HG03095 (cell line): Measurements from ENCODE around the gene DNAH2.
"Not testable (repeated sequence)": the region's sequence is repeated elsewhere in the genome, so short reads cannot be mapped to it uniquely, and the experiment has no call there.

Experiments
- ATAC-seq: cut with Tn5 transposase; IDR thresholded peaks from one replicate; pipeline ENCODE4 v1.9.1; 2021; ENCODE audit warnings: moderate library complexity; ENCODE audit not compliant: unreplicated experiment

The DNAH2 gene

DNA sequence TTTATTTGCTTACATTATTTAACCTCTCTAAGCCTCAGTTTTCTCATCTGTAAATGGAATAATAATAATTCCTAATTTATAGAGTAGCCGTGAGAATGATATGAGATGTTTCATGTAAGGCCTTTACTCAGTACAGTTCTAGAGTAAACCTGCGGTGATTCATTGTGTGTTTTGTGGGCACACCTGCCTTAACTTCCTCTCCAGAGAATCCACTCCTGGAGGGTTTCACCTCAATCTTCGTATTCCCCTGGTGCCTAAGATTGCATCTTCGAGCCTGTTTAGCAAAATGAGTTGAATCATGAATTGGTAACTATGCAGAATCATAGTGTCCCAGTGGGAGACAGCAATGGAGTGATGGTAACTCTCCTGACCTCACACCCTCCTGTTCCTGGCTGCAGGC lies 52.3 kb downstream of the DNAH2 start:
- ATAC-seq, result no peak

- ATAC-seq, result no peak
Observed at GRCh38 chr17:7774055-7774521, 56.5 kb downstream of the DNAH2 start.

GRCh38 chr17:7775051-7775450 lies 57.5 kb downstream of the DNAH2 start:
- ATAC-seq, result no peak

- ATAC-seq, result no peak
Observed at GRCh38 chr17:7777017-7777416, 59.5 kb downstream of the DNAH2 start.

DNA sequence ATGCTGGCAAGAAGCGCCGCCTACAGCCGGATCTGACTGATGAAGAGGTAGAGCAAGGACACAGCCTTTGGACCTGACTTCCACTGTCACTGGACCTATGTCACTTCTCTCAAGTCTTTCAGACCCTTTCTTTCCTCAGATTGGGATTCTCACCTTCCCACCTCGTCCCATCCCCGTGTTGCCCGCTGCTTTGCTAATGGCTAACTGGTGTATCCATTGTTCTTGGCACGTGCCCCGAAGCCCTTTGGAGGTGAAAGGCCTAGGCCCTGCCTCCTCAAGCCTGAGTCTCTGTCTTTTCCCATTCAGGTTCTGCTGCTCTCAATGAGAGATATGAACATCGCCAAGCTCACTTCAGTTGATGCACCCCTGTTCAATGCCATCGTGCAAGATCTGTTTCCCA lies 63.2 kb downstream of the DNAH2 start:
- ATAC-seq, result no peak

DNA sequence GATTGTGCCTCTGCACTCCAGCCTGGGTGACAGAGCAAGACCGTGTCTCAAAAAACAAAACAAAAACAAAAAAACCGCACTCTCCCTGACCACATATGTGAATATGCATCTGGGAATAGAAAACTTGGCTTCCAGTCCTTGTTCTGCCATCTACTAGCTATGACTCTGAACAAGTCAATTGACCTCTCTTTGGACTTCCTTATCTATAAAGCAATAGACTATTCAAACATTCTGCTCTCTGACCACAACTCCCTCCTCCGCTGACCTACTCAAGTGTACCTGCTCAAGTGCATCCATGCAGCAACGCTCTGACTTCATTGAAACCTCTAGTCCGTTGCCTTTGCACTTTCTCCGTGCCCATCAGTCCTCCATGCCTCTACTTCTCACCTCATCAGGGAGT lies 63.9 kb downstream of the DNAH2 start:
- ATAC-seq, result peak; percentile 57

GRCh38 chr17:7782240-7782639 lies 64.7 kb downstream of the DNAH2 start:
- ATAC-seq, result no peak

DNA sequence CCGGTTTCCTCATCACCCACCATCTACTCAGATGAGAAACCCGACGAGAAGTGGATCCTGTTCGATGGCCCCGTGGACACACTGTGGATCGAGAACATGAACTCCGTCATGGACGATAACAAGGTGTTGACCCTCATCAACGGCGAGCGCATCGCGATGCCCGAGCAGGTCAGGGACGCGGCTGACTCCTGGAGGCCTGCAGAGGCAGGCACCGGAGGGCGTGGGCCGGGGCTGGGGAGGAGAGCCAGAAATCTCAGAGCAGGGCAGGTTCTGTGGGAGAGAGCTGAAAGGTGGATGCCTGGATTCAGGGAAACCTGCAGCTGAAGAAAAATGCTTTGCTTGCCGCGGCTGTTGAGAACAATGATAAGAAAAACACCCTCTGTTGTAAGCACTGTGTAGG lies 69.3 kb downstream of the DNAH2 start:
- ATAC-seq, result no peak

DNA sequence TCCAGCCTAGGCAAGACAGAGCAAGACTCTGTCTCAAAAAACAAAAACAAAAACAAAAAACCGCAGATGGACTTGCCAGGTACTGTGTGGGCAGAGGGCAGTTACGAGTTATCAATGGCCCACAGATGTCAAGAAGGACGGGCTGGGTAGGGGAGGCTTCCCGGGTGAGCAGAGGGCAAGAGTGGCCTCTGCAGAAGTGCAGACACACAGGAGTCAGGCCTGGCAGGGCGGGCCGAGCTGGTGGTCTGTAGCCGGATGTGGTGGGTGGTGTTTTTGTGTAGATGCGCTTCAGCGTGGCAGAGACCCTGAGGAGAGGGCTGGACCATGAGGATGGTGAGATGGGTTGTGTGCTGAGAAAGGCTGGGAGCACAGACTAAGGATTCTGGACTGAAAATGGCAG lies 71.6 kb downstream of the DNAH2 start:
- ATAC-seq, result no peak

DNA sequence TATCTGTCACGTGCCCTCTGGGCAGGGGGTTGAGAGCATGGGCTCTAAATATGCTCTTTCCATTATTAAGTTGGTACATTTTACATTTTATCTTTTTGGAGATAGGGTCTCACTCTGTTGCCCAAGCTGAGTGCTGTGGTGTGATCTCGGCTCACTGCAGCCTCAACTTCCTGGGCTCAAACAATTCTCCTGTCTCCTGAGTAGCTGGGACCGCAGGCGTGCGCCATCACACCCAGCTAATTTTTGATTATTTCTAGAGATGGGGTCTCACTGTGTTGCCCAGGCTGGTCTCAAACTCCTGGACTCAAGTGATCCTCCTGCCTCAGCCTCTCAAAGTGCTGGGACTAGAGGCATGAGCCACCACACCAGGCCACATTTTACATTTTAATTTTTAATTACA lies 72.6 kb downstream of the DNAH2 start:
- no peak for ATAC-seq

DNA sequence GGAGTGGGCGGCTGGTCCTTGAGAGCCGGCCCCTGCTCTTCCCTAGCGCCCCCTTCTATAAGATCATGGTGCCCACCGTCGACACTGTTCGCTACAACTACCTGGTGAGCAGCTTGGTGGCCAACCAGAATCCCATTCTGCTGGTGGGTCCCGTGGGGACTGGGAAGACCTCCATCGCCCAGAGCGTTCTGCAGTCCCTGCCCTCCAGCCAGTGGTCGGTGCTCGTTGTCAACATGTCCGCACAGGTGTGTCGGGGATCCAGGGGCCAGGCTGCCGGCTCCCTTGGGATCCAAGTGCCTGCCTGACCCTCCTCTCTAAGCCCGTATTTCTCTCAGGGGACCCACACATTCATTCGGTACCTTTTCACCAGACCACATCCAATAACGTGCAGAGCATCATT lies 75.1 kb downstream of the DNAH2 start:
- ATAC-seq, result no peak

GRCh38 chr17:7794075-7794663 lies 76.6 kb downstream of the DNAH2 start:
- ATAC-seq, result no peak

GRCh38 chr17:7797976-7798375 lies 80.4 kb downstream of the DNAH2 start:
- no peak for ATAC-seq

DNA sequence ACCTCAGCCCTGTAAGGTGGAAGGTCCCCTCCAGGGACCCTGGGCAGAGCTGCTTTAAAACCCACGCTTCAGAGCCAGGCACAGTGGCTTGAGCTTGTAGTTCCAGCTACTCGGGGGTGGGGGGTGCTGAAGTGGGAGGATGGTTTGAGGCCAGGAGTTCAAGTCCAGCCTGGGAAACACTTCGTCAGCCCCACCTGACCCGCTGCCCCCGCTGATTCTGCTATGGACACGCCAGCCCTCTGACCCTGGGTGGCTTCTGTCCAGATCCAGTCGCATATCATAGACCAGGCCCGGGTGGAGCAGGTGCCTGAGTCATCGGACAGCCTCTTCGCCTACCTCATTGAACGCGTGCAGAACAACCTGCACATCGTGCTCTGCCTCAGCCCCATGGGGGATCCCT lies 81.3 kb downstream of the DNAH2 start:
- no peak for ATAC-seq

DNA sequence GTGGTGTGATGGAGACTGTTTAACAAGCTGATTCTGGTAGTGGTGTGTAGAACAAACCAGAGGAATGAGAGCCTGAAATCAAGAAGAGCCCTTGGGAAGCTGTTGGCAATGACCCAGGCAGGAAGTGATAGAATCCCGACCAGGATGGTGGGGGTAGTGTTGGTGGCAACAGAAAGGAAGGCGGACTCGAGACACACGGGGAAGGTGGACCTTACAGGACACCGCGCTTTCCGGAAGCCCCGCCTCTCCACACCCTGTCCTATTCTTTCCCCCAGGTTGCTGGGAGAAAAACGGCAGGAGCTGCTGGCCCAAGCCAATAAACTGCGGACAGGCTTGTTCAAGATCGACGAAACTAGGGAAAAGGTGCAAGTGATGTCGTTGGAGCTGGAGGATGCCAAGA lies 86.4 kb downstream of the DNAH2 start:
- no peak for ATAC-seq

DNA sequence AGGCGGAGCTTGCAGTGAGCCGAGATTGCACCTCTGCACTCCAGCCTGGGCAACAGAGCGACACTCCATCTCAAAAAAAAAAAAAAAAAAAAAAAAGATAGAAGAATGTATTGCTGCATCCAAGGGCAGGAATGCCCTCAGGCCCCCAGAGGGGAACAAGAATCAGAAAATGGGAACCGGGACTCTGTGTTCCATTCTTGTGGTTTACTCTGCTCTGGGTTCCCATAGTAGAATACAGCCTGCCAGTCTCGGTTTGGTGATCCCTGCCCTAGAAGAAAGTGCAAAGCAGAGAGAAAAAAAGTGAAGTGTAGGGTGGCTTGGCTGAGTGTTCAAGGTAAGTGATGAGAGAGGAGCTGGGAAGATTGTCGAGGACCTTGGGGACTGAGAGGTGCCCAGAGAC lies 89.0 kb downstream of the DNAH2 start:
- ATAC-seq, result no peak

GRCh38 chr17:7807206-7807605 lies 89.7 kb downstream of the DNAH2 start:
- ATAC-seq, result no peak

- no peak for ATAC-seq
Observed at GRCh38 chr17:7809086-7809790, 91.7 kb downstream of the DNAH2 start.

GRCh38 chr17:7809791-7810343 lies 92.3 kb downstream of the DNAH2 start:
- not testable (repeated sequence) for ATAC-seq

DNA sequence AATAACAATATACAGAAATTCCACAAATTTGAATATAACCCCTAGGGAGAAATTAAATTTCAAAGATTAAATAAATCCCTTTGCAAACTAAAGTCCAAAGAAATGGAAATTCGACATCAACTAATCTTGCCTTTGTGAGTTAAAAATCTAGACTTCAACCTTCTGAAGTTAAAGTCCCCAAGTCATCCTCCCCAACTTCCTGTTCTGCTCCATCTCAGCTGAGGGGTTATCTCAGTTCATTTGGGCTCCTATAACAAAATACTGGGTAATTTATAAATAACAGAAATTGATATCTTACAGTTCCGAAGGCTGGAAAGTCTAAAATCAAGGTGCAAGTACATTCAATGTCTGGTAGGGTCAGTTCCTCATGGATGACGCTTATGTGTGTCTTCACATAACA lies 93.7 kb downstream of the DNAH2 start:
- no peak for ATAC-seq

- no peak for ATAC-seq
Observed at GRCh38 chr17:7814969-7815368, 97.4 kb downstream of the DNAH2 start.

DNA sequence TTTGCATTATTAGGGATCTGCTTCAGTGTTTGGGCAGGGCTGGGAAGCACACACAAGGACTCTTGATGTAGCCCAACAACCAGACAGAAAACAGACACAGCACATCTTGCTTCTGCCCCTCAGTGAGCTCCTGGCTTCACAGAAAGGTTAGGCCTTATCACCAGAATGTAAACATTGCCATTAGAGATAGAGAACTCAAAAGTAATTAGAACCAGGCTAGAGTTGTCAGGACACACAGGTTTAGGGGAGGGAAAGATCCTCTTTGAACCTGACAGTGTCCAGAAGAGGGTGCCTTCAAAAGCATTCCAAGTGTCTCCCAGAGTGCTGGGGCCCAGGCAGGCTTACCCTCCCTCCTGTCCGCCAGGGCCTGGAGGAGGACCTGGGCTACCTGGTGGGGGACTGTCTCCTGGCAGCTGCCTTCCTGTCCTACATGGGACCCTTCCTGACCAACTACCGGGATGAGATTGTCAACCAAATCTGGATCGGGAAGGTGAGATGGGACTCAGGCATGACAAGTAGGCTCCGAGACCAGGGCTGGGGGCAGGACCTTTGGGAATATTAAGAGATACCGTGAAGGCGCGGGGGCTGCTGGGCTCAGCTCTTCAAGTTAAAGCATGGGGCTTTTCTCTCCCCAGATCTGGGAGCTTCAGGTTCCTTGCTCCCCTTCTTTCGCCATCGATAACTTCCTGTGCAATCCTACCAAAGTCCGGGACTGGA lies 99.5 kb downstream of the DNAH2 start:
- no peak for ATAC-seq
